GM12878 (cell line): ENCODE data around the gene UBR3. TPM values are rescaled to one million over a fixed set of nuclear protein-coding genes. Genes with fewer than 3 reads are reported as not detected.

Source experiments
- ATAC-seq: fragments of 200-7000 bp; cut with Tn5 transposase; 3 replicates; pipeline ENCODE4 v1.9.1; 2020; ENCODE audit warnings: mild to moderate bottlenecking, moderate library complexity
- BruUV-seq: library from RNA; stranded (reverse); fragments of 400-500 nt; replicated peaks from 2 replicates; lab custom pipeline; 2021; lab: Mats Ljungman, UMichigan
- CTCF ChIA-PET: fragments of 300-600 bp; sonication (Branson Sonifier 250); formaldehyde crosslinking; extraction: SDS; loops from one replicate; lab custom pipeline; 2021; ENCODE audit warnings: inconsistent platforms; lab: Yijun Ruan, JAX
- POLR2A ChIA-PET: fragments of 350-600 bp; formaldehyde crosslinking; extraction: SDS; loops from one replicate; lab custom pipeline; 2021; ENCODE audit warnings: inconsistent platforms; lab: Charles Lee
- RAD21 ChIA-PET: fragments of 300-600 bp; sonication (Branson Sonifier 250); formaldehyde crosslinking; loops from one replicate; lab custom pipeline; 2023; ENCODE audit warnings: antibody characterized with exemption; ENCODE audit not compliant: unreplicated experiment; lab: Charles Lee
- SMC1A ChIA-PET: fragments of 300-600 bp; sonication (Branson Sonifier 250); formaldehyde crosslinking; loops from one replicate; lab custom pipeline; 2023; ENCODE audit not compliant: unreplicated experiment, uncharacterized antibody; lab: Charles Lee
- DNase-seq: peaks from one replicate; pipeline ENCODE4 v3.0.0-alpha.2; 2011; ENCODE audit warnings: low read depth, low spot score
- FAIRE-seq: peaks from 3 replicates; lab custom pipeline; 2011; peaks lifted over from hg19 to GRCh38; lab: Jason Lieb, UNC
- H2AFZ ChIP-seq: 2 replicates; pipeline ENCODE4 v1.6.0; 2011; ENCODE audit warnings: low read depth, low read length, control low read depth; ENCODE audit not compliant: control insufficient read depth
- H3K27ac ChIP-seq: 2 replicates; pipeline ENCODE4 v1.5.1; 2011; ENCODE audit warnings: control low read depth; ENCODE audit not compliant: control insufficient read depth, insufficient read depth
- H3K27me3 ChIP-seq, 2 experiments: replicated peaks in 1 of 2; 2 replicates each; pipeline versions ENCODE4 v1.6.0 to v1.6.1; 2011; ENCODE audit warnings: low read length in 1 of 2; ENCODE audit not compliant: control insufficient read depth in 2 of 2, insufficient read depth in 2 of 2
- H3K36me3 ChIP-seq, 2 experiments: 2 replicates each; pipeline ENCODE4 v1.5.1; 2011; ENCODE audit warnings: low read length in 1 of 2; ENCODE audit not compliant: control insufficient read depth in 2 of 2, insufficient read depth in 2 of 2
- H3K4me1 ChIP-seq: 2 replicates; pipeline ENCODE4 v1.6.1; 2011; ENCODE audit warnings: mild to moderate bottlenecking, low read length, moderate library complexity, mixed read lengths; ENCODE audit not compliant: control insufficient read depth, insufficient read depth
- H3K4me2 ChIP-seq: 2 replicates; pipeline ENCODE4 v1.6.0; 2011; ENCODE audit warnings: control low read depth; ENCODE audit not compliant: control insufficient read depth, insufficient read depth
- H3K4me3 ChIP-seq: fragments of 200-600 bp; sonication (generic); 2 replicates; pipeline ENCODE4 v1.5.1; 2016
- H3K79me2 ChIP-seq: 2 replicates; pipeline ENCODE4 v1.6.0; 2011; ENCODE audit warnings: low read length; ENCODE audit not compliant: control insufficient read depth, insufficient read depth
- H3K9ac ChIP-seq: 2 replicates; pipeline ENCODE4 v1.8.0; 2011; ENCODE audit warnings: low read length, control low read depth, mixed read lengths; ENCODE audit not compliant: control insufficient read depth, insufficient read depth
- H3K9me3 ChIP-seq: replicated peaks from 3 replicates; pipeline ENCODE4 v1.5.1; 2011; ENCODE audit warnings: mild to moderate bottlenecking, low read length; ENCODE audit not compliant: control insufficient read depth, insufficient read depth
- H4K20me1 ChIP-seq: 2 replicates; pipeline ENCODE4 v1.6.0; 2011; ENCODE audit not compliant: control insufficient read depth, insufficient read depth
- BMI1 ChIP-seq: fragments of 450-650 bp; IDR thresholded peaks from 2 replicates; pipeline ENCODE4 v1.6.1; 2016; ENCODE audit warnings: mild to moderate bottlenecking, moderate library complexity, borderline replicate concordance
- CBX3 ChIP-seq: fragments of 200-600 bp; sonication (generic); IDR thresholded peaks from 2 replicates; pipeline ENCODE4 v1.6.1; 2016; ENCODE audit warnings: low read depth, borderline replicate concordance
- EP300 ChIP-seq, 2 experiments: fragments of 150-350 bp in 1 of 2; IDR thresholded peaks; 2 replicates each; pipeline ENCODE4 v1.6.1; 2011 to 2012; ENCODE audit warnings: low read depth in 2 of 2, low read length in 2 of 2, borderline replicate concordance in 1 of 2, improper control_type of control experiment in 1 of 2, inconsistent platforms in 1 of 2; ENCODE audit not compliant: control insufficient read depth in 1 of 2
- GABPA ChIP-seq: IDR thresholded peaks from 2 replicates; pipeline ENCODE4 v1.6.1; 2014; ENCODE audit warnings: antibody characterized with exemption, low read depth, mild to moderate bottlenecking, inconsistent platforms
- IKZF1 ChIP-seq: fragments of 450-650 bp; conservative IDR thresholded peaks from 2 replicates; pipeline ENCODE4 v1.6.1; 2017; ENCODE audit warnings: antibody characterized with exemption, mild to moderate bottlenecking
- JUNB ChIP-seq: IDR thresholded peaks from 2 replicates; pipeline ENCODE4 v1.6.1; 2016; ENCODE audit warnings: antibody characterized with exemption, mild to moderate bottlenecking
- PML ChIP-seq: IDR thresholded peaks from 2 replicates; pipeline ENCODE4 v1.6.1; 2012; ENCODE audit warnings: low read length, inconsistent platforms
- POU2F2 ChIP-seq: IDR thresholded peaks from 3 replicates; pipeline ENCODE4 v1.6.1; 2011; ENCODE audit warnings: low read depth, mild to moderate bottlenecking, low read length, borderline replicate concordance
- RAD51 ChIP-seq: fragments of 450-650 bp; IDR thresholded peaks from 2 replicates; pipeline ENCODE4 v1.6.1; 2016; ENCODE audit warnings: moderate library complexity, mild to moderate bottlenecking, inconsistent platforms
- SIN3A ChIP-seq: IDR thresholded peaks from 2 replicates; pipeline ENCODE4 v1.6.1; 2012; ENCODE audit warnings: low read depth, low read length, improper control_type of control experiment
- WGBS: methylation state at CpG from one replicate; pipeline ENCODE4 v1.1.6; 2016; ENCODE audit warnings: low lambda C conversion rate; ENCODE audit not compliant: insufficient replicate concordance, insufficient coverage; ENCODE audit errors: missing lambda C conversion rate; 5-methylcytosine and 5-hydroxymethylcytosine counted together
- in situ Hi-C: fragments of 300-500 bp; cut with MboI; formaldehyde crosslinking; loops from 9 replicates; pipeline ENCODE4 v1.14.3; 2018; ENCODE audit warnings: mixed read lengths
- intact Hi-C: fragments of 100-400 bp; cut with micrococcal nuclease; formaldehyde crosslinking; loops from one replicate; pipeline ENCODE4 v1.14.2; 2022; ENCODE audit not compliant: unreplicated experiment
- polyA plus RNA-seq, 11 experiments: library from polyadenylated mRNA; depleted of rRNA in 4 of 11; unstranded in 6 of 11; stranded (reverse) in 5 of 11; fragments of >200 nt; fragmentation: Nextera tagmentation in 4 of 11; fragmentation: Illumina TruSeq in 1 of 11; extraction: Ambion mirVana in 4 of 11; extraction: Trizol in 1 of 11; gene quantifications; 1 replicate in 1 of 11; 2 replicates in 10 of 11; pipeline versions ENCODE4 v1.2.1 to v1.2.3, GENCODE V29; 2011 to 2016; ENCODE audit warnings: inconsistent platforms in 2 of 11, missing spikeins in 2 of 11, low read depth in 1 of 11
- total RNA-seq, 4 experiments: library from RNA; depleted of rRNA in 3 of 4; stranded (reverse); fragments of >200 nt in 3 of 4; fragmentation: Illumina TruSeq in 1 of 4; extraction: Trizol in 1 of 4; gene quantifications; 2 replicates each; pipeline versions ENCODE4 v1.2.1 to v1.2.3, GENCODE V29; 2013 to 2021

The UBR3 gene
- total and polyA plus RNA-seq, 10 of the 15 experiments (the other 5 are each of a cell fraction or from before 2014, with no cell fraction given): 3.8 to 22.9 (median 11.2) TPM

DNA sequence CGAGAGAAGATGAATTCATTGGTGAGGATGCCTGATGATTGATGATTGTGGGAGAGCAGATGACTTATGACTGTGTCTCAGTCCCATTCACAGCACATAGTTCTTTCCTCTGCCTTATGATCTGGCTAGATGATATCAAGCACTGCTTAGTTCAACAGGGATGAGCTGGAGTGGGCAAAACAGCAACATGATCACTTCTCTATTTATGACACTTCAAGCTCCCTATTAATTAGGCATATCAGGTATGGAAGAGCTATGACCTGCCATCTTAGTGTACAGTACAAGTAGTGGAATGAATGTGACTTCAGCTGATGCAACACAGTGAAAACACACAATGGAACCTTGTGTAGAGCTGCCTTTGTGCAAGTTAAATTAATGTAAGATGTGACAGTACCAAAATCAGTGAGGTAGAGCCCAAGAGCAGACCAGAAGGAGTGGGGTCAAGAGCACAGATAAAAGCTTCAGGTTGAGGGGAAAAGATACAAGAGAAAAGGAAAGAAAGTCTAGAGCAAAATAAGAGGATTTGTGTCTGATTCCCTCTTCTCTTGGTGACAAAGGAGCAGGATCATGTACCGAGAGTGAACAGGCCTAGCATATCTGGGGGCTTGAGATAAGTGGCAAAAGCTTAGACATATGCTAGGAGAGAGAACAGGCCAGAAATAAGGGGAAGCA is 257.7 kb downstream of the UBR3 start:
- WGBS: 94% methylated on average over 2 of the region's 2 CpGs
- ChIA-PET SMC1A (interaction anchor here (0.9 to 1.7 kb wide), 5 partner anchors 9 to 36 kb away, joined by 3 to 7 read pairs (median 4); no protein-coding TSS in a partner anchor), RAD21 (interaction anchor here (0.7 to 1.1 kb wide), 2 partner anchors 57 to 61 kb away, joined by 3 to 4 read pairs; no protein-coding TSS in a partner anchor), POLR2A (no interaction called here)
- no peak for FAIRE-seq
- BruUV-seq: no TSS peak
- no peak overlapping the region for H3K9ac ChIP-seq
- no peak for DNase-seq
- intact Hi-C loops (no loop called here), in situ Hi-C loops (no loop called here)
- no peaks in the 10 kb centered on the region for H3K27me3 ChIP-seq
- H4K20me1 ChIP-seq: no peaks in the 10 kb centered on the region
- no peak overlapping the region for H3K4me3 ChIP-seq
- peak; percentile 59 for ATAC-seq
- no peaks in the 10 kb centered on the region for H3K36me3 ChIP-seq
- no peak overlapping the region for H2AFZ ChIP-seq
- H3K27ac ChIP-seq: no peak overlapping the region
- H3K4me1 ChIP-seq: no peaks in the 10 kb centered on the region
- H3K9me3 ChIP-seq: no peaks in the 10 kb centered on the region
- H3K4me2 ChIP-seq: no peak overlapping the region
- TF ChIP-seq SIN3A: no peak
- TF ChIP-seq, all 136 proteins: peak for 0
- no peaks in the 10 kb centered on the region for H3K79me2 ChIP-seq
- CTCF ChIA-PET: no interaction called here

DNA sequence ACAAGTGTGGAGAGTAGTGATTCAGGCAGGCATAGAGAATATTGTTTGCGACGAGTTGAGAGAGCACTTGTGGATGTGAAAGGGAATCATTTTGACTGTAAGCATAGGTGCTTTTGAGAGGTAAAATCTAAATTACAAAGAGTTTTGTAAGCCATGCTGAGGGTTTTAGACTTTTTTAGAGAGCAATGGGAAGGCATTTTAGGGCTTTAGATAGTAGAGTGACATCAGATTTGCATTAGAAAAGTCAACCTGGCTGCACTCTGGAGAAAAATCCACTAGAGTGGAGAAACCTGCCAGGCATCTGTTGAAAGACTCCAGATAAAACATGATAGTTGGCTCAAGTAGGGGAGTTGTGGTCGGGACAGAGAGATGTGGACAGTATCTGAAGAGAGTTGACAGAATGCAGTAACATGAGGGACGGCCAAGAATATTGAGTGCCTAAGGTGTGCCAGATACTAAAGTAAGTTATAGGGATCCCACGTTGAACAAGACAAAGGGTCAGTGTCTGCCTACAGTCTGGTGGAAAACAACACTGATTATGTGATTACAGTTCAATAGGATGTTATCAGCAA is 258.9 kb downstream of the UBR3 start:
- FAIRE-seq (no peak), ATAC-seq (no peak), DNase-seq (no peak)
- ChIA-PET SMC1A (interaction anchor here (0.7 to 1.7 kb wide), 2 partner anchors 10 to 13 kb away, joined by 3 to 7 read pairs; no protein-coding TSS in a partner anchor), POLR2A (no interaction called here), CTCF (no interaction called here), RAD21 (no interaction called here)
- in situ Hi-C loops (no loop called here), intact Hi-C loops (no loop called here)
- H3K4me3 ChIP-seq: no peak overlapping the region
- H3K36me3 ChIP-seq: no peaks in the 10 kb centered on the region
- BruUV-seq: no TSS peak
- H3K79me2 ChIP-seq: no peaks in the 10 kb centered on the region
- no peaks in the 10 kb centered on the region for H3K27me3 ChIP-seq
- 89% methylated on average over 5 of the region's 5 CpGs for WGBS
- no peak overlapping the region for H3K9ac ChIP-seq
- H3K9me3 ChIP-seq: no peaks in the 10 kb centered on the region
- TF ChIP-seq JUNB: no peak
- no peak for TF ChIP-seq RAD51
- TF ChIP-seq BMI1: no peak
- no peak for TF ChIP-seq CBX3
- TF ChIP-seq EP300 (IDR thresholded peaks at IDR 0.05; ENCODE audit: borderline replicate concordance in 1 of 2, control insufficient read depth in 1 of 2, low read depth in 2 of 2, low read length in 2 of 2): no peak
- TF ChIP-seq POU2F2: no peak
- no peak for TF ChIP-seq PML
- TF ChIP-seq GABPA: no peak
- TF ChIP-seq IKZF1: no peak
- H4K20me1 ChIP-seq: no peaks in the 10 kb centered on the region
- no peak overlapping the region for H2AFZ ChIP-seq
- H3K4me2 ChIP-seq: no peak overlapping the region
- no peak overlapping the region for H3K27ac ChIP-seq
- H3K4me1 ChIP-seq: no peaks in the 10 kb centered on the region
